Stimulated activated CD4-positive, alpha-beta T cell treated with anti-CD3 and anti-CD28 coated beads, Interleukin-4, amount 100 ng/mL, for 1 hour (primary cell): ENCODE results near the gene ITGB4.

Source experiments
- DNase-seq: peaks from one replicate; pipeline ENCODE4 v3.0.0-alpha.2; 2020

Gene ITGB4

GRCh38 chr17:75733471-75733870 lies 12.2 kb downstream of the ITGB4 start:
- no peak for DNase-seq

- no peak for DNase-seq
Observed at GRCh38 chr17:75734674-75735294, 13.5 kb downstream of the ITGB4 start.

GRCh38 chr17:75736173-75736835 lies 15.0 kb downstream of the ITGB4 start:
- DNase-seq, result no peak

GRCh38 chr17:75737133-75737962 lies 16.1 kb downstream of the ITGB4 start:
- no peak for DNase-seq

- no peak for DNase-seq
Observed at GRCh38 chr17:75738218-75738802, 17.1 kb downstream of the ITGB4 start.

- DNase-seq, result no peak
Observed at GRCh38 chr17:75739174-75739573, 17.9 kb downstream of the ITGB4 start.

GRCh38 chr17:75739801-75740200 lies 18.5 kb downstream of the ITGB4 start:
- DNase-seq, result no peak

GRCh38 chr17:75740215-75740614 lies 19.0 kb downstream of the ITGB4 start:
- no peak for DNase-seq

- no peak for DNase-seq
Observed at GRCh38 chr17:75740631-75741077, 19.4 kb downstream of the ITGB4 start.

GRCh38 chr17:75742337-75742736 lies 21.1 kb downstream of the ITGB4 start:
- no peak for DNase-seq

GRCh38 chr17:75743625-75744206 lies 22.5 kb downstream of the ITGB4 start:
- DNase-seq, result no peak

GRCh38 chr17:75748706-75749105 lies 27.4 kb downstream of the ITGB4 start:
- DNase-seq, result no peak

GRCh38 chr17:75749545-75750389 lies 28.5 kb downstream of the ITGB4 start:
- peak; percentile 91 for DNase-seq

GRCh38 chr17:75750661-75751423 lies 29.6 kb downstream of the ITGB4 start:
- DNase-seq, result no peak

- DNase-seq, result no peak
Observed at GRCh38 chr17:75751676-75752404, 30.6 kb downstream of the ITGB4 start.

- DNase-seq, result no peak
Observed at GRCh38 chr17:75752405-75752709, 31.1 kb downstream of the ITGB4 start.

- no peak for DNase-seq
Observed at GRCh38 chr17:75752802-75753513, 31.7 kb downstream of the ITGB4 start.

- DNase-seq, result peak; percentile 77
Observed at GRCh38 chr17:75753514-75754377, 32.5 kb downstream of the ITGB4 start.
